ENCODE data around the gene PEX11B.
A peak's percentile ranks its signal among the peaks of the same experiment; 100 is the strongest.
"Not testable (repeated sequence)": the region's sequence is repeated elsewhere in the genome, so short reads cannot be mapped to it uniquely, and the experiment has no call there.

Gene PEX11B

DNA sequence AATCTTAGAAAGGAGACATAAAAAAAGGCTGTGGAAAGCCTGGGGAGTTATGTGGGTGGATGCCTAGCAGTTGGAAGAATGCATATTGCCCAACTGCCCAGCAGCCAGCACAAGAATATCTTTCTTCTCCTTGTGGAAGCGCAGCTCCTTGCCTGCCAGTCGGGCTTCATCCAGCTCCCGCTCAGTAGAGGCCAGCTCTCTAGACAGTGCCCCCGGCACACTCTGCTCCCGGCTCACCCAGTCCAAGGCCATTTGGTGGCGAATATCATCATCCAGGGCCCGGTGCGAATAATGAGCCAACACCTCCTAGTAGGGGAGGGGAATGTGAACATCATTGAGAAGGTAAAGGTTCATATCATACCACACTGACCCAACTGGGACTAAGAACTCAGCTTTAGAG, 17.7 kb upstream of the PEX11B start:
- no peaks in the 10 kb centered on the region for H3K4me1 ChIP-seq (ENCODE audit: control insufficient read depth, insufficient read depth, low read length)
- ChIA-PET POLR2A (interaction anchor here (1.0 to 1.9 kb wide), 2 partner anchors 9 to 22 kb away, joined by 3 to 9 read pairs; partner anchors contain the start of genes LIX1L and RBM8A), CTCF (interaction anchor here (0.7 to 1.5 kb wide), 2 partner anchors 9 to 50 kb away, joined by 4 to 9 read pairs; partner anchors contain the start of gene RBM8A)
- H3K9me3 ChIP-seq (ENCODE audit: control insufficient read depth, insufficient read depth, low read depth, low read length), result no peaks in the 10 kb centered on the region
- no peak overlapping the region for H3K27ac ChIP-seq (ENCODE audit: extremely low read depth, low read depth, low read length)
- peak; percentile 50; the same call in 1 of the 2 replicates for TF ChIP-seq ZNF600 (tag by site-specific recombination; IDR thresholded peaks at IDR 0.05)
- TF ChIP-seq ZFHX2 (tag by site-specific recombination; conservative IDR thresholded peaks at IDR 0.05), result no peak
- H3K36me3 ChIP-seq (ENCODE audit: control insufficient read depth in 2 of 2, insufficient read depth in 1 of 2, low read length in 2 of 2), result peaks cover 0 to 22% of the 10 kb centered on the region in 2 experiments; a peak in 2 of 3 replicates
- H3K4me3 ChIP-seq (ENCODE audit: low read depth, low read length), result no peak overlapping the region

DNA sequence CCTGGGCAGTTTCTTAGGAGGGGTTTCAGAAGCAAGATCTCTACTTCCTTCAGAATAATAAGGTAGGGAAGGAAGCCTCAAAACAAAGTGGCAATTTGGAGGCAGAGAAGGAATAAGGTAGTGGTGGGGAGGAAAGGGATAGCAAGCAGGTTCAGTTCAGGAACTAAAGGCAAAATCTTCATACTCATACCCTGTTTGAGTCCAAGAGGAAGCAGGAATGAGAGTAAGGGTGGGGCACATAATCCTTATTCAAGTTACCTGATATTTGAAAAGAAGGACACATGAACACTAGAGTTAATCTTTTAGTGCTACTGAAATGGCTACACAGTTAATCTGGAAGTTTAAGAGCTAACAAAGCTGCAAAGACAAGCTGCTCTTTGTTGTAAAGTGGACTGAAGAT, 17.2 kb upstream of the PEX11B start:
- CTCF ChIA-PET, result interaction anchor here (0.6 to 1.5 kb wide), 3 partner anchors 9 to 51 kb away, joined by 3 to 9 read pairs (median 4); partner anchors contain the start of gene RBM8A
- H3K36me3 ChIP-seq (ENCODE audit: control insufficient read depth in 2 of 2, insufficient read depth in 1 of 2, low read length in 2 of 2), result peaks cover 0 to 22% of the 10 kb centered on the region in 2 experiments; a peak in 2 of 3 replicates
- no peak overlapping the region for H3K27ac ChIP-seq (ENCODE audit: extremely low read depth, low read depth, low read length)
- no peaks in the 10 kb centered on the region for H3K4me1 ChIP-seq (ENCODE audit: control insufficient read depth, insufficient read depth, low read length)
- H3K9me3 ChIP-seq (ENCODE audit: control insufficient read depth, insufficient read depth, low read depth, low read length), result no peaks in the 10 kb centered on the region
- no peak for TF ChIP-seq ZNF266 (tag by site-specific recombination; IDR thresholded peaks at IDR 0.05; ENCODE audit: low read depth)
- TF ChIP-seq ZNF391 (tag by site-specific recombination; IDR thresholded peaks at IDR 0.05; ENCODE audit: borderline replicate concordance, low read depth), result no peak
- no peak for TF ChIP-seq ZNF776 (tag by site-specific recombination; IDR thresholded peaks at IDR 0.05; ENCODE audit: borderline replicate concordance)
- TF ChIP-seq KLF10 (tag by site-specific recombination; IDR thresholded peaks at IDR 0.05), result no peak
- no peak for TF ChIP-seq ZNF416 (tag by site-specific recombination; IDR thresholded peaks at IDR 0.05)
- TF ChIP-seq KLF1 (tag by site-specific recombination; IDR thresholded peaks at IDR 0.05), result no peak
- TF ChIP-seq, protein P1, sequence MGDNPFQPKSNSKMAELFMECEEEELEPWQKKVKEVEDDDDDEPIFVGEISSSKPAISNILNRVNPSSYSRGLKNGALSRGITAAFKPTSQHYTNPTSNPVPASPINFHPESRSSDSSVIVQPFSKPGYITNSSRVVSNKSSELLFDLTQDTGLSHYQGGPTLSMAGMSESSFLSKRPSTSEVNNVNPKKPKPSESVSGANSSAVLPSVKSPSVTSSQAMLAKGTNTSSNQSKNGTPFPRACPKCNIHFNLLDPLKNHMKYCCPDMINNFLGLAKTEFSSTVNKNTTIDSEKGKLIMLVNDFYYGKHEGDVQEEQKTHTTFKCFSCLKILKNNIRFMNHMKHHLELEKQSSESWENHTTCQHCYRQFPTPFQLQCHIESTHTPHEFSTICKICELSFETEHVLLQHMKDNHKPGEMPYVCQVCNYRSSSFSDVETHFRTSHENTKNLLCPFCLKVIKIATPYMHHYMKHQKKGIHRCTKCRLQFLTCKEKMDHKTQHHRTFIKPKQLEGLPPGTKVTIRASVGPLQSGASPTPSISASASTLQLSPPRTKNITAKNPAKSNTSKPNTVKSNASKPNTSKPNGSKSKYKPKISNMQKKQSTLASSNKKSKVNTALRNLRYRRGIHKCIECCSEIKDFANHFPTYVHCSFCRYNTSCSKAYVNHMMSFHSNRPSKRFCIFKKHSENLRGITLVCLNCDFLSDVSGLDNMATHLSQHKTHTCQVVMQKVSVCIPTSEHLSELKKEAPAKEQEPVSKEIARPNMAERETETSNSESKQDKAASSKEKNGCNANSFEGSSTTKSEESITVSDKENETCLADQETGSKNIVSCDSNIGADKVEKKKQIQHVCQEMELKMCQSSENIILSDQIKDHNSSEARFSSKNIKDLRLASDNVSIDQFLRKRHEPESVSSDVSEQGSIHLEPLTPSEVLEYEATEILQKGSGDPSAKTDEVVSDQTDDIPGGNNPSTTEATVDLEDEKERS (tag by site-specific recombination; IDR thresholded peaks at IDR 0.05), result no peak
- no peak for TF ChIP-seq ZNF16 (tag by site-specific recombination; IDR thresholded peaks at IDR 0.05; ENCODE audit: low read depth)
- no peak overlapping the region for H3K4me3 ChIP-seq (ENCODE audit: low read depth, low read length)
- POLR2A ChIA-PET, result interaction anchor here (1.9 kb wide), 1 partner anchor 8 kb away, joined by 9 read pairs; the partner anchor contains the start of gene RBM8A

DNA sequence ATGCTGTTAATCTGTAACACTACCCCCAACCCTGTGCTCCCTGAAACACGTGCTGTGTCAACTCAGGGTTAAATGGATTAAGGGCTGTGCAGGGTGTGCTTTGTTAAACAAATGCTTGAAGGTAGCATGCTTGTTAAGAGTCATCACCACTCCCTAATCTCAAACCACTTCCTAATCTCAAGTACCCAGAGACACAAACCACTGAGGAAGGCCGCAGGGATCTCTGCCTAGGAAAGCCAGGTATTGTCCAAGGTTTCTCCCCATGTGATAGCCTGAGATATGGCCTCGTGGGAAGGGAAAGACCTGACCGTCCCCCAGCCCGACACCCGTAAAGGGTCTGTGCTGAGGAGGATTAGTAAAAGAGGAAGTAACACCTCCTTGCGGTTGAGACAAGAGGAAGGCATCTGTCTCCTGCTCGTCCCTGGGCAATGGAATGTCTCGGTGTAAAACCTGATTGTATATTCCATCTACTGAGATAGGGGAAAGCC, 14.0 kb upstream of the PEX11B start:
- CTCF ChIA-PET; H3K9me3 ChIP-seq (ENCODE audit: control insufficient read depth, insufficient read depth, low read depth, low read length); H3K27ac ChIP-seq (ENCODE audit: extremely low read depth, low read depth, low read length); H3K4me1 ChIP-seq (ENCODE audit: control insufficient read depth, insufficient read depth, low read length); POLR2A ChIA-PET; H3K4me3 ChIP-seq (ENCODE audit: low read depth, low read length): not testable (repeated sequence)
- H3K36me3 ChIP-seq (ENCODE audit: control insufficient read depth in 2 of 2, insufficient read depth in 1 of 2, low read length in 2 of 2), result peaks cover 0 to 22% of the 10 kb centered on the region in 2 experiments; a peak in 2 of 3 replicates
- TF ChIP-seq OSR2 (tag by site-specific recombination; IDR thresholded peaks at IDR 0.05), result 0 out of 2 replicates have a peak, but pooled peaks have one; percentile 11
- peak; percentile 60 for TF ChIP-seq WT1 (tag by site-specific recombination; IDR thresholded peaks at IDR 0.05)

DNA sequence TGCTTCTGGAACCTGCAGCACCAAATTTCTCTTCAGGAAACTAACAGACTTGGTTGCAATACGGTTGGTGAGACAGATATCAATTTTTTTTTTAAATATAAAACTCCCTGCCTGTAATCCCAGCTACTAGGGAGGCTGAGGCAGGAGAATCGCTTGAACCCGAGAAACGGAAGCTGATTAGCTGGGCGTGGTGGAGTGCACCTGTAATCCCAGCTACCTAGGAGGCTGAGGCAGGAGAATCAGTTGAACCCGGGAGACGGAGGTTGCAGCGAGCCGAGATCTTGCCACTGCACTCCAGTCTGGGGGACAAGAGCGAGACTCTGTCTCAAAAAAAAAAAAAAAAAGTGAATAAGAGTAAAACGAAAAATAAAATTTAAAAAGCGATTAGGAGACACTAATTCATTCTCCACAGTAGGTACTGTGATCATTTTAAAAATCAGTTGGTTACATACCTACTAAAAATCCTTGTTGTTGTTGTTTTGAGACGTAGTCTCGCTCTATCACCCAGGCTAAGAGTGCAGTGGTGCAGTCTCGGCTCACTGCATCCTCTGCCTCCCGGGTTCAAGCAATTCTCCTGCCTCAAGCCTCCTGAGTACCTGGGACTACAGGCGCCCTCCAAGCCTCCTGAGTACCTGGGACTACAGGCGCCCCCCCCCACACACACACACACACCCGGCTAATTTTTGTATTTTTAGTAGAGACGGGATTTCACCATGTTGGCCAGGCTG, 9.6 kb upstream of the PEX11B start:
- no peaks in the 10 kb centered on the region for H3K9me3 ChIP-seq (ENCODE audit: control insufficient read depth, insufficient read depth, low read depth, low read length)
- peaks cover 0 to 26% of the 10 kb centered on the region in 2 experiments; a peak in 2 of 3 replicates for H3K36me3 ChIP-seq (ENCODE audit: control insufficient read depth in 2 of 2, insufficient read depth in 1 of 2, low read length in 2 of 2)
- H3K27ac ChIP-seq (ENCODE audit: extremely low read depth, low read depth, low read length), result peak overlapping the region; percentile 59
- TF ChIP-seq OSR2 (tag by site-specific recombination; IDR thresholded peaks at IDR 0.05) (0 out of 2 replicates have a peak, but pooled peaks have one; percentile 18), ZNF473 (tag by site-specific recombination; IDR thresholded peaks at IDR 0.05) (no peak), ZNF174 (tag by site-specific recombination; IDR thresholded peaks at IDR 0.05) (no peak), ZBTB7A (tag by site-specific recombination; IDR thresholded peaks at IDR 0.05; ENCODE audit: low read depth) (no peak)
- TF ChIP-seq, protein P2, sequence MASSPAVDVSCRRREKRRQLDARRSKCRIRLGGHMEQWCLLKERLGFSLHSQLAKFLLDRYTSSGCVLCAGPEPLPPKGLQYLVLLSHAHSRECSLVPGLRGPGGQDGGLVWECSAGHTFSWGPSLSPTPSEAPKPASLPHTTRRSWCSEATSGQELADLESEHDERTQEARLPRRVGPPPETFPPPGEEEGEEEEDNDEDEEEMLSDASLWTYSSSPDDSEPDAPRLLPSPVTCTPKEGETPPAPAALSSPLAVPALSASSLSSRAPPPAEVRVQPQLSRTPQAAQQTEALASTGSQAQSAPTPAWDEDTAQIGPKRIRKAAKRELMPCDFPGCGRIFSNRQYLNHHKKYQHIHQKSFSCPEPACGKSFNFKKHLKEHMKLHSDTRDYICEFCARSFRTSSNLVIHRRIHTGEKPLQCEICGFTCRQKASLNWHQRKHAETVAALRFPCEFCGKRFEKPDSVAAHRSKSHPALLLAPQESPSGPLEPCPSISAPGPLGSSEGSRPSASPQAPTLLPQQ (tag by site-specific recombination; IDR thresholded peaks at IDR 0.05), result no peak
- TF ChIP-seq, protein P3, sequence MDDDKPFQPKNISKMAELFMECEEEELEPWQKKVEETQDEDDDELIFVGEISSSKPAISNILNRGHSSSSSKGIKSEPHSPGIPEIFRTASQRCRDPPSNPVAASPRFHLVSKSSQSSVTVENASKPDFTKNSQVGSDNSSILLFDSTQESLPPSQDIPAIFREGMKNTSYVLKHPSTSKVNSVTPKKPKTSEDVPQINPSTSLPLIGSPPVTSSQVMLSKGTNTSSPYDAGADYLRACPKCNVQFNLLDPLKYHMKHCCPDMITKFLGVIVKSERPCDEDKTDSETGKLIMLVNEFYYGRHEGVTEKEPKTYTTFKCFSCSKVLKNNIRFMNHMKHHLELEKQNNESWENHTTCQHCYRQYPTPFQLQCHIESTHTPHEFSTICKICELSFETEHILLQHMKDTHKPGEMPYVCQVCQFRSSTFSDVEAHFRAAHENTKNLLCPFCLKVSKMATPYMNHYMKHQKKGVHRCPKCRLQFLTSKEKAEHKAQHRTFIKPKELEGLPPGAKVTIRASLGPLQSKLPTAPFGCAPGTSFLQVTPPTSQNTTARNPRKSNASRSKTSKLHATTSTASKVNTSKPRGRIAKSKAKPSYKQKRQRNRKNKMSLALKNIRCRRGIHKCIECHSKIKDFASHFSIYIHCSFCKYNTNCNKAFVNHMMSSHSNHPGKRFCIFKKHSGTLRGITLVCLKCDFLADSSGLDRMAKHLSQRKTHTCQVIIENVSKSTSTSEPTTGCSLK (tag by site-specific recombination; IDR thresholded peaks at IDR 0.05), result no peak
- ChIA-PET POLR2A (interaction anchor here (0.6 to 2.2 kb wide), 22 partner anchors 8 to 108 kb away, joined by 3 to 51 read pairs (median 6); partner anchors contain the start of genes ANKRD34A, LIX1L, NUDT17 and PEX11B), CTCF (interaction anchor here (0.6 to 3.0 kb wide), 17 partner anchors 8 to 1130 kb away, joined by 3 to 18 read pairs (median 3); partner anchors contain the start of genes ITGA10, LIX1L and NUDT17)
- H3K4me3 ChIP-seq (ENCODE audit: low read depth, low read length), result peak overlapping the region; percentile 83
- no peaks in the 10 kb centered on the region for H3K4me1 ChIP-seq (ENCODE audit: control insufficient read depth, insufficient read depth, low read length)

All from HEK293 (cell line).